ENCODE results near the gene SAP130. TPM values are rescaled to one million over a fixed set of nuclear protein-coding genes. Genes with fewer than 3 reads are reported as not detected.

The SAP130 gene
- polyA plus RNA-seq, 1 donor (not counting 4 experiments of a cell fraction or from before 2014, with no cell fraction given) = 11.6 TPM

DNA sequence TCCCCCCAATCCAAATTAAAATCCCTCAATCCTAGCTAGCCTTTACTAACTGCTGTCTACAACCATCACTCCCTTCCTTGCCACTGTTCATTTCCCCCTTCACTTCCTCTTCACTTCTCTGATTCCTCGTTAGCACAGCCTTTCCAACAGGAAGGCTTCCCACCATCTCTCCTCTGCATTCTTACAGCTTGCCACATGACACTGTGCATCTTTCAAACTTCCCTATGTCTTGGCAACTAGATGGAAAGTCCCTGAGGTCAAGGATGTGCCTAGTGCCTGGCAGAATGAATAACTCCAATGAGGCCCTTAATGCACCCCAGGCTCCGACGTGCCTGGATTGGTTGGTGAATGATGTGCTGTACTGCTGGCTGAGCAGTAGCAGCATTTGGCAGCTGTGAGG, 15.2 kb downstream of the SAP130 start:
- Histone ChIP-seq H4K20me1 (ENCODE audit: control insufficient read depth, extremely low read depth, insufficient read depth, low read length) (no peaks in the 10 kb centered on the region), H2AFZ (ENCODE audit: control insufficient read depth, low read length) (no peak overlapping the region), H3K9ac (ENCODE audit: control insufficient read depth, extremely low read depth, insufficient read depth, low read length) (no peak overlapping the region), H3K79me2 (ENCODE audit: control insufficient read depth, insufficient read depth, low read length) (no peaks in the 10 kb centered on the region), H3K4me2 (ENCODE audit: control insufficient read depth, extremely low read depth, insufficient read depth, low read depth, low read length) (no peak overlapping the region), H3K9me3 (ENCODE audit: control insufficient read depth, low read depth, low read length) (no peaks in the 10 kb centered on the region), H3K4me1 (ENCODE audit: control insufficient read depth, extremely low read depth, insufficient read depth, low read length) (no peaks in the 10 kb centered on the region), H3K4me3 (ENCODE audit: control insufficient read depth in 2 of 3, extremely low read depth in 1 of 3, insufficient read depth in 2 of 3, low read depth in 1 of 3, low read length in 3 of 3) (no peak overlapping the region), H3K36me3 (ENCODE audit: control insufficient read depth in 2 of 2, extremely low read depth in 1 of 2, insufficient read depth in 2 of 2, low read length in 2 of 2) (peaks cover 28 to 39% of the 10 kb centered on the region in 2 experiments), H3K9me1 (ENCODE audit: control insufficient read depth, extremely low read depth, insufficient read depth, low read length) (no peaks in the 10 kb centered on the region), H3K27me3 (ENCODE audit: control insufficient read depth, extremely low read depth, insufficient read depth, low read length) (no peaks in the 10 kb centered on the region), H3K27ac (ENCODE audit: control insufficient read depth, insufficient read depth, low read length) (no peak overlapping the region)
- DNase-seq (ENCODE audit: low read depth, low spot score) (no peak), FAIRE-seq (no peak)
- no peak for TF ChIP-seq EZH2 (IDR thresholded peaks at IDR 0.05; ENCODE audit: low read length)
- TF ChIP-seq, protein P1, sequence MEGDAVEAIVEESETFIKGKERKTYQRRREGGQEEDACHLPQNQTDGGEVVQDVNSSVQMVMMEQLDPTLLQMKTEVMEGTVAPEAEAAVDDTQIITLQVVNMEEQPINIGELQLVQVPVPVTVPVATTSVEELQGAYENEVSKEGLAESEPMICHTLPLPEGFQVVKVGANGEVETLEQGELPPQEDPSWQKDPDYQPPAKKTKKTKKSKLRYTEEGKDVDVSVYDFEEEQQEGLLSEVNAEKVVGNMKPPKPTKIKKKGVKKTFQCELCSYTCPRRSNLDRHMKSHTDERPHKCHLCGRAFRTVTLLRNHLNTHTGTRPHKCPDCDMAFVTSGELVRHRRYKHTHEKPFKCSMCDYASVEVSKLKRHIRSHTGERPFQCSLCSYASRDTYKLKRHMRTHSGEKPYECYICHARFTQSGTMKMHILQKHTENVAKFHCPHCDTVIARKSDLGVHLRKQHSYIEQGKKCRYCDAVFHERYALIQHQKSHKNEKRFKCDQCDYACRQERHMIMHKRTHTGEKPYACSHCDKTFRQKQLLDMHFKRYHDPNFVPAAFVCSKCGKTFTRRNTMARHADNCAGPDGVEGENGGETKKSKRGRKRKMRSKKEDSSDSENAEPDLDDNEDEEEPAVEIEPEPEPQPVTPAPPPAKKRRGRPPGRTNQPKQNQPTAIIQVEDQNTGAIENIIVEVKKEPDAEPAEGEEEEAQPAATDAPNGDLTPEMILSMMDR (optimal IDR thresholded peaks at IDR 0.05 in 1 of 3, IDR thresholded peaks at IDR 0.05 in 1 of 3, conservative IDR thresholded peaks at IDR 0.05 in 1 of 3; ENCODE audit: extremely low read depth in 1 of 3, insufficient read depth in 2 of 3, low read length in 3 of 3) = no peak
- dilution Hi-C loops (cut with MboI; ENCODE audit: extremely low pct_ligation_motif_present, low sequenced_read_pairs) = no loop called here

DNA sequence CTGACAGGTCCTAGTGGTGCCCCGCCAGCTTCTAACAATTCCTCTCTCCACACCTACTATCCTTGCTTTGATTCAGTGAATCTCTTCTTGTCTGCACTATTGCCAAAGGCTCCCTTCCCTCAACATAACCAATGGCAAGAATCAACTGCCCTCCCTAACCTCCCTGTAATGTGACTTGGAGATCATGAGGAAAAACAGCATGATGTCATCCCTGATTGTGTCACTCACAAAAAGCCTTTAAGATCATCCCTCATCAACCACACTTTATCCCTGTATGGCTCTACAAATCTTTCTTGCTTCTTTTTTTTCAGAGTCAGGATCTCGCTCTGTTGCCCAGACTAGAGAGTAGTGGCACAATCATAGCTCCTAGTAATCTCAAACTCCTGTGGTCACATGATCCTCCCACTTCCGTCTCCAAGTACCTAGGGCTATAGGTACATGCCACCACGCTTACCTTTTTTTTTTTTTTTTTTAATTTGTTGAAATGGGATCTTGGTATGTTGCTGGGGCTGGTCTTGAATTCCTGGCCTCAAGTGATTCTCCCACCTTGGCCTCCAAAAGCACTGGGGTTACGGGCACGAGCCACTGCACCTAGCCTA, 19.7 kb downstream of the SAP130 start:
- no peak for FAIRE-seq

More for the DNA sequence above, 19.7 kb downstream of the SAP130 start:
- Histone ChIP-seq H3K27ac (ENCODE audit: control insufficient read depth, insufficient read depth, low read length) (no peak overlapping the region), H3K4me2 (ENCODE audit: control insufficient read depth, extremely low read depth, insufficient read depth, low read depth, low read length) (no peak overlapping the region), H3K9me1 (ENCODE audit: control insufficient read depth, extremely low read depth, insufficient read depth, low read length) (no peaks in the 10 kb centered on the region), H4K20me1 (ENCODE audit: control insufficient read depth, extremely low read depth, insufficient read depth, low read length) (no peaks in the 10 kb centered on the region), H3K9me3 (ENCODE audit: control insufficient read depth, low read depth, low read length) (no peaks in the 10 kb centered on the region), H3K36me3 (ENCODE audit: control insufficient read depth in 2 of 2, extremely low read depth in 1 of 2, insufficient read depth in 2 of 2, low read length in 2 of 2) (peaks cover 17 to 26% of the 10 kb centered on the region in 2 experiments), H3K27me3 (ENCODE audit: control insufficient read depth, extremely low read depth, insufficient read depth, low read length) (no peaks in the 10 kb centered on the region), H3K4me3 (ENCODE audit: control insufficient read depth in 2 of 3, extremely low read depth in 1 of 3, insufficient read depth in 2 of 3, low read depth in 1 of 3, low read length in 3 of 3) (no peak overlapping the region), H3K4me1 (ENCODE audit: control insufficient read depth, extremely low read depth, insufficient read depth, low read length) (no peaks in the 10 kb centered on the region), H3K9ac (ENCODE audit: control insufficient read depth, extremely low read depth, insufficient read depth, low read length) (no peak overlapping the region), H3K79me2 (ENCODE audit: control insufficient read depth, insufficient read depth, low read length) (no peaks in the 10 kb centered on the region), H2AFZ (ENCODE audit: control insufficient read depth, low read length) (no peak overlapping the region)
- TF ChIP-seq, protein P1 (optimal IDR thresholded peaks at IDR 0.05 in 1 of 3, IDR thresholded peaks at IDR 0.05 in 1 of 3, conservative IDR thresholded peaks at IDR 0.05 in 1 of 3; ENCODE audit: extremely low read depth in 1 of 3, insufficient read depth in 2 of 3, low read length in 3 of 3) = no peak
- no peak for DNase-seq (ENCODE audit: low read depth, low spot score)
- dilution Hi-C loops (cut with MboI; ENCODE audit: extremely low pct_ligation_motif_present, low sequenced_read_pairs) = no loop called here

Data from keratinocyte (primary cell).